Central memory CD4-positive, alpha-beta T cell (primary cell): Measurements from ENCODE around the gene UCMA.
"Not testable (repeated sequence)": the region's sequence is repeated elsewhere in the genome, so short reads cannot be mapped to it uniquely, and the experiment has no call there.

Experiments used
- DNase-seq: peaks from one replicate; pipeline ENCODE4 v3.0.0; 2022
- total RNA-seq, 3 experiments: gene quantifications; one replicate each; lab custom pipeline; 2026; lab: John Stamatoyannopoulos, UW

The UCMA gene, protein sequence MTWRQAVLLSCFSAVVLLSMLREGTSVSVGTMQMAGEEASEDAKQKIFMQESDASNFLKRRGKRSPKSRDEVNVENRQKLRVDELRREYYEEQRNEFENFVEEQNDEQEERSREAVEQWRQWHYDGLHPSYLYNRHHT
- total RNA-seq: 0 reads per million in 3 experiments

DNA sequence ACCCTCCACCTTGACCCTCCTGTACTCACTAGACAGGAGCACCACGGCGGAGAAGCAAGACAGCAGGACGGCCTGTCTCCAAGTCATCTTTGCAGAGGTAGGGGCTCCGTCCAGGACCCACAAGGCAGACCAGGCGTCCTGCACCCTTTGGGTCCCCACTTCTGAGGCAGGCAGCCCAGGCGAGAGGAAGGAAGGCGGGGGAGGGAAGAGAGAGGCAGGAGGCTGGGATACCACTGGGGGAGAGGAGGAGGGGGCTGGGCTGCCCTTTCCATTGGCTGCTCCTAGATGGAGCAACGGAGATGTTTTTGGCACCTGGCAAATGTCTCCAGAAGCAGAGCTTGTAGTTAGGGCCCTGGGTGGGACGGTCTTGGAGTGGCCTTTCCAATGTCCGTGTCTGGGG lies at the start of gene UCMA:
Gene UCMA (minus strand): TSS at position 203 of the 400 bp plus-strand sequence. CDS start 116 bp downstream, at position 87.
- no peak for DNase-seq

DNA sequence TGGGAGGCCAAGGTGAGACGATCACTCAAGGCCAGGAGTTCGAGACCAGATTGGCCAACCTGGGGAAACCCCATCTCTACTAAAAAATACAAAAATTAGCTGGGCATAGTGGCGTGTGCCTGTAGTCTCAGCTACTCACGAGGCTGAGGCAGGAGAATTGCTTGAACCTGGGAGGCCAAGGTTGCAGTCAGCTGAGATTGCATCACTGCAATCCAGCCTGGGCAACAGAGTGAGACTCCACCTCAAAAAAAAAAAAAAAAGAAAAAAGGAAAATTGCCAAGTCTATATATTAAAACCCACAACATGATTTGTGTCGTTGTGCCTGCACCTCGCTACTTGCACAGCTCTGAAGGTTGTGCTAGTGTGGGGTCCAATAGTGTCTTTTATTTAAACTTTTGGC lies 48.2 kb upstream of the UCMA start:
- not testable (repeated sequence) for DNase-seq

DNA sequence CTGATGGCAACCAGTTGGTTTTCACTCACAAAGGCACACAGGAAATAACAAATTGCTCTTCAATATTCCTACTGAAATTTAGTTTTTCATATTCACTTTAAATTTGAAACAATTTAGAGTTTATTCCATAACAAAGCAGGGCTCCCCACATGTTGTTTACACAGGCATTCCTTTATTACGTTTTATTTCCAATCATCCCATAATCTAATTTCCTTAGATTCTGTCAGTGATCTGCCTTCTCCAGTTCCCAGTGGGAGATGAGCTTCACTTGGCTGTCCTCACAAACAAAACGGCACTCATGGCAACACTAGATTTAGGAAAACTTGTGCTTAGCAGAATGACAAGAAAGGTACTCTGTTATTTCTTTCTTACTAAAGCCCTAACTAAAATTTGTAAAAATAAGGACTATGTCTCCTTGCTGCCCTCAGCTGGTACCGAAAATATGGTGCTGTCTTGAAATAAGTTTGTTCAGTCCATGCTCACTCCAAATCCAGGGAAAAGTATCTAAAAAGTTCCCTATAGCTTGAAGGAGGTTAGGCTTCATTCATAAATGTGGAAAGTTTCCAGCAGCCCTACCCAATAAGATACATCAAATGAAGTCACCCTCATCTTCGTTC lies 42.7 kb upstream of the UCMA start:
- no peak for DNase-seq

DNA sequence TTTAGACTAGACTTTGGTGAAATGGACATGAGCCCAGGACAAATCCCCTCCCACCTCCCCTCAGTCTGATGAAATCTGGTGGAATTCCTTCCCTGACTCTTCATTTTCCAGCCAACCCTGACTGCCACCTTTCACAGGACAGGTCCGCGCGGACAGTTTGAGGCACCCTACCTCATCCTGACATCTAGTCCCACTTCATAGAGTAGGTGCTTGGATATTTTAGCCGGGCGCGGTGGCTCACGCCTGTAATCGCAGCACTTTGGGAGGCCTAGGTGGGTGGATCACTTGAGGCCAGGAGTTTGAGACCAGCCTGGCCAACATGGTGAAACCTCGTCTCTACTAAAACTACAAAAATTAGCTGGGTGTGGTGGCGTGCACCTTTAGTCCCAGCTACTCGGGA lies 42.0 kb upstream of the UCMA start:
- not testable (repeated sequence) for DNase-seq

DNA sequence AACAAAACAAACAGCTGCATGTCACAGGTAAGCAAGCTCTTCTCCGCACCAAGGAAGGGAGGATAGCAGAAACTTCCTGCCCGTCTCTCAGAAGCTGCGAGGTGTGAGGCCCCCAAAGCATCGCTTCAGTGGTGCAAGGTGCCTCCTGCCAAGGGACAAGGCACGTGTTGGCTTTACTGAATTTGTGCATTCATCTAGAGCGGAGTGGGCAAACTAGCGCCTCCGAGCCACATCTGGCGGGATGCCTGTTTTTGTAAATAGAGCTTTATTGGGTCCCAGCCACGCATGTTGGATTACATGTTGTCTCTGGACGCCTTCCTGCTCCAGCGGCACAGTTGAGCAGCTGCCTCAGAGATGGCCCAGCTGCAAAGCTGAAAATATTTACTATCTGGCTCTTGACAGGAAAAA lies 38.0 kb upstream of the UCMA start:
- DNase-seq: no peak

DNA sequence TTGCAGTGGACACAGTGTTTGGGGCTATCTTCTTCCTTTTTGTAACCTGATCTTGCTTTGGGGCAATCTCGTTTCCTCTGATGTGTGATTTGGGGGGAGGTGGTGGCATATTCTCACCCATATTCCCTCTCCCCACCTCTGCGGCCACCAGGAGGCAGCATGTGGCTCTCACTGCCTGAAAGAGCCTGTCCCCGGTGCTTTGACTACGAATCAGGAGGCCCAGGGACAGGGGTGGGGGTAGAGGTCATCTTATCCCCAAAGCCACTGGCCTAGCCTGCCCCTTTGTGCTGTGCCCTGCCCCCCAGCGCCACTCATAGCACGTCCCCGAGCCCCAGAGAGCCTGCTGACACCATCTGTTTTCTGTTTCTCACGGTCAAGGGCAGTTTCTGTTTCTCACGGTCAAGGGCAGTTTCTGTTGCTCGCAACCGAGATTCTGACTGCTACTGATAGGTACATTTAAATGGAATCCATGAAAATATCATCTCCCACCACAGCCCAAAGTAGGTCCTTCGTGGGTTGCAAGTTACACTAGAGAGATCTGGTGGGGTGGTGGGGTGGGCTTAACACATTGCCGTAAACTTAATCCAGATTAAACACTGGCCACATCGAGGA lies 37.5 kb upstream of the UCMA start:
- DNase-seq: peak; percentile 42

DNA sequence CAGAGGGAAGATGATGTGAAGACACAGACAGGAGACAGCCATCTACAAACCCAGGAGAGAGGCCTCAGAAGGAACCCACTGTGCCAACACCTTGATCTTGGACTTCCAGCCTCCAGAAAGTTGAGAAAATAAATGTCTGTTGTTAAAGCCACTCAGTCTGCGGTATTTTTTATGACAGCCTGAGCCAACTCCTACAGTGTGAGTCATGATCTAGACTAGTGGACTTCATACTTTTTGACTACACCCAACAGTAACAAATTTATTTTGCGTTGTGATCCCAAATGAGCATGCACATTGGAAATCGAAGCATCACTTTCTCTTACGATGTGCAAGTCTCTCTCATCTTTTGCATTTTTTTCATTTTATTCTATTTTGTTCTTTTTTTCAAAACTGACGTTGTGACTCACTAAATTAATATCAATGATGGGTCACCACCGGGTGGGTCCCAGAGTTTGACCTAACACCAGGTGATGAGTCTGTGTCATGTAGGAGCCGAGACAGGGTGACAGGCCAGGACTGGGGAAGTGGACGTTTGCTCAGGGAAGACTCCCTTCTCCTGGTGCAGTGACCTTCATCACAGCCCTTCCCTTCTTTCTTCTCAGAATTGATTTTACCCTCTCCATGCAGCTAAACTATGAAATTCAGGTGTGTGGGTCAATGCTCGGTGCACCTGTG lies 36.8 kb upstream of the UCMA start:
- no peak for DNase-seq

DNA sequence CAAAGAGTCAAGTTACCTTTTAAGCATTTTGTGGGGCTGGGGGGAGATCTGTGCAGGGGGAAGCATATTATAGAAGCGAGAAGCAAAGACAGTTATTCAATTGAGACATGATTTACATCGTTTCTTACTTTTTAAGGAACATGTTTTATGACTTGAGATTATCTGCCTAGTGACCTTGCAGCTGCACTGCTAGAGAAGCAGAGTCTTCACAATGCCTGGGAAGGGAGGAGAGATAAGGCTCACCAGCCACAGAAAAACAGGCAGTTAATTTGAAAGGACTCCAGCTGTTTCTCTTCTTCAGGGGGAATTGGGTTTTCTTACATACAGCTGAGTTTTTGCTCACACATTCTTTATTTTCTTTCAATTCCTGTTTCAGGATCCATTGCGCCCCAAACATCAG lies 34.7 kb upstream of the UCMA start:
- no peak for DNase-seq

DNA sequence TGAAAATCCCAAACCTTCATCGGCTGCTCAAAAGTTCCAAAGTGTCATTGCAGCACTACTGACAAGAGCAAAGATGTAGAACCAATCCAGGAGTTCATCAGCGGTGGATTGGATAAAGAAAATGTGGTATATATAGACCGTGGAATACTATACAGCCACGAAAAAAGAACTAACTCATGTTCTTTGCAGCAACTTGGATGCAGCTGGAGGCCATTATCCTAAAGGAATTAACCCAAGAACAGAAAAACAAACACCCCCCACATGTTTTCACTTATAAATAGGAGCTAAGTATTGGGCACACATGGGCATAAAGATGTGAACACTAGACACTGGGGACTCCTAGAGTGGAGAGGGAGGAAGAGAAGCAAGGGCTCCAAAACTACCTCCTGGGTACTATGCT lies 34.1 kb upstream of the UCMA start:
- DNase-seq: no peak

DNA sequence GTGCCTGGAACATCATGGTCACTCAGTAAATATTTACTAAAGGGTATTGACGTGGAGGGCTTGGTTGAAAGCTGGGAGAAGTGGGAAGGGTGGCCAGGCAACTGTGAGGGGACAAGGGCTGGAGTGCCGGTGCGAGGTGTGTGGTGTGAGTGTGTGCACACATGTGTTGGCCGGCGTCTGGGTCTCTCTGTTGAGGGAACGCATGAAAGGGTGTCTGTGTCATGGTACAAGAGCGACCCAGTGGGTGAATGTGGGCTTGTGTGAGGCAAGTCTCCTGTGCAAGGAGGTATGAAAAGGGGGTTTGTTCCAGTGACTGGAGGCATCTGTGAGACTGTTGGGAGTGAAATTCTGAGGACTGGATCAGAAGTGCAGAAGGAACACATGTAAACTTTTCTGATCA lies 29.4 kb upstream of the UCMA start:
- no peak for DNase-seq

DNA sequence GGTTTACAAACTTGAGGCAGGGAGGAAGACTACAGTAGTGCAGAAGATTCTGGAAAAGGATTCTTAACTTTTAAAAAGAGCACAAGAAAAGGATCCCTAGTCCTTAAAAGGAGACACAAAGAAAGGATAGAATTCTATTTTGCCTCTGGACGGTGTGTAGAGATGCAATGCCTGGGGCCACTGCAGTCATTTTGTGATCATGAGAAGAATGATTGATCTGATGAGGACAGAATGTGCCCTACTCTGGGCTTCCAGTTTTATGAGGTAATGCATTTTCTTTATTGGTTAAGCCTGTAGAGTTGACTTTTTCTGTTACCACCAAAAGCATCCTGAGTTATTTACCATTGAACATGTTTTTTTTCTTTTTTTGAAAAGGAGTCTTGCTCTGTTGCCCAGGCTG lies 28.3 kb upstream of the UCMA start:
- no peak for DNase-seq

DNA sequence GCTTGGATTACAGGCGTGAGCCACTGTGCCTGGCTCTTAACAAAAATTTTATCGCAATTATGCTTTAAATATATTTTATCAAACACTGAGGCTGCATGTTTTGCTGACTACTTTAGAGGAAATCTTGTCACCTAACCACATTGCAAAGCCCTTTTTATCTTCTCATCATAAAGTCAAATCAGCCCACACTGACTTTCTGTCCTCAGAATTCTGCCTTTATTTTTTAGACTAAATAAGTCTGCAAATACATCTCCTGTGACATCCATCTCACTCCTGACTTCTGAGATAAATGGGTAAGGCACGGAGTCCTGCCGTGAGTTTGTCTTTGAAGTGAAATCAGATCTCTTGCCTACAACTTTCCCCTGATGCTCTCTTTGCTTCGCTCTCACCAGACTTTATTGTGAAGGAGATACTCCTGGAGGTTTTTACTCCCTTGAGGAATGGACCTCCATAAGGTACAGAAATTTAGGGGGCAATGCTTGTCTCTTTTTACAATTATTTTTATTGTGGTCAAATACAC lies 23.5 kb upstream of the UCMA start:
- DNase-seq: no peak

DNA sequence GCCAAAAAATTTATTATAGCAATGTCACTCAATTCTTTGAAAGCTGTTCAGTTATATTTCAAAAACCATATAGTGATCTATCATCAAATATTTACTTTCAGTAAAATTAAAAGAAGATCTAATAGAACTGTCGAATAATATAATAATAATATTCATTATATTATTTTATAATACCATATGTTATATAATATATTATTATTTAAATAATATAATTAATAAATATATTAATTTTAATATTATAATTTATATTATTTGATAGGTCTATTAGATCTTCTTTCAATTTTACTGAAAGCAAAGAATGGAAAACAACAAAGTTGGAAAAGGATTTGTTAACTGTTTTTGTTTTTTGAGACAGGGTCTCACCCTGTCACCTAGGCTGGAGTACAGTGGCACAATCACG lies 22.5 kb upstream of the UCMA start:
- DNase-seq: no peak

DNA sequence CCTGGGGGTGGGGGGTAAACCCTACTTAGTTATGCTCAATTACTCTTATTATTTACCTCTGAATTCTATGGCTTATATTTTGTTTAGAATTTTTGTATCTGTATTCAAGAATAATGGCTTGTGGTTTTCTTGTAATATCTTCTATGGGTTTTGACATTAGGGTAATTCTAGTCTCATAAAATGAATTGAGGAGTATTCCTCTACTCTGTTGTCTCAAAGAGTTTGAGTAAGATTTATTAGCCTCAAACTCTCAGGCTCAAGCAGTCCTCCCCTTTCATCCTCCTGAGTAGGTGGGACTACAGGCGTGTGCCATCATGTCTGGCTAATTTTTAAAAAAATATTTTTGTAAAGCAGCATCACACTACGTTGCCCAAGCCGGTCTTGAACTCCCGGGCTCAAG lies 19.6 kb upstream of the UCMA start:
- DNase-seq: no peak

DNA sequence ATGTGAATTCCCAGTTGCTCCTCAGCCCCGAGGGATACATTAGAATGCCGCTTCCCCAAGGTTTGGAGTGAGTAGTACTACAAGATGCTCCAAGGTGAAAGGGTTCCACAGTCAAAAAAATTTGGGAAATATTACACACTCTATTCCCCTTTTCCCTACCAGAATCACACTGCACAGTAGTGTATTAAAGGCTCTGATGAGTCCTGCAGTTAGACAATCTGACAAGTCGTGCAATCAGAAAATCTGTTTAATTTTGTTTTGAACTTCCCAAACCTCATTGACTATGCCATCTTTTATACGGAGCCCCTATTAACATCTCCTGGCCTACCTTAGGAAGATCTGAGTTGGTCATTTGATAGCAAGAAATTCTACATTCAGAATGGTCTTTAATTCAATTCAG lies 13.6 kb upstream of the UCMA start:
- no peak for DNase-seq

DNA sequence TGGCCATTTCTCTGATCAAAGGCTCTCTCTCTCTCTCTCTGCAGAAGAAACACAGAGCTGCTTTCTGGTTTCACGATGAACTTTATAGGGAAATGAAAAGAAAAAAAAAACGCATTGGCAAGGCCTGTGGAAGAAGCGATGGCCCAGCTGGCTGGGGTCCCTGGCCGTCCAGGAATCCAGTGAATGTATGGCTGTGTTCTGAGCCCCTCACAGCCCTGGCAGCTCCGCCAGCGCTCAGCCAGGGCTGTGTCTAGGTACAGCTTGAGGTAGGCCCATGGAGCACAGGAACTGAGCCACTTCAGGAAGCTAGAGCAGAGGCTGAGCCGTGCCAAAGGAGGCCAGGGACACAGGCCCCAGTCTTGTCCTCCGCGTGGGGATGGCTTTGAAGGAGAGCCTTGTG lies 13.1 kb upstream of the UCMA start:
- no peak for DNase-seq

DNA sequence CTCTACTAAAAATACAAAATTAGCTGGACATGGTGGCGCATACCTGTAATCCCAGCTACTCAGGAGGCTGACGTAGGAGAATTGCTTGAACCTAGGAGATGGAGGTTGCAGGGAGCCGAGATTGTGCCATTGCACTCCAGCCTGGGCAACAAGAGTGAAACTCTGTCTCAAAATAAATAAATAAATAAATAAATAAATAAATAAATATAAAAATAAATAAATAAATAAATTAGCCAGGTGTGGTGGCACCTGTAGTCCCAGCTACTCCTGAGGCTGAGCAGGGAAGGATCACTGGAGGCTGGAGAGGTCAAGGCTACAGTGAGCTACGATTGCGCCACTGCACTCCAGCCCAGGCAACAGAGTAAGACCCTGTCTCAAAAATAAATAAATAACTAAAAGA lies 8.1 kb upstream of the UCMA start:
- DNase-seq: not testable (repeated sequence)

DNA sequence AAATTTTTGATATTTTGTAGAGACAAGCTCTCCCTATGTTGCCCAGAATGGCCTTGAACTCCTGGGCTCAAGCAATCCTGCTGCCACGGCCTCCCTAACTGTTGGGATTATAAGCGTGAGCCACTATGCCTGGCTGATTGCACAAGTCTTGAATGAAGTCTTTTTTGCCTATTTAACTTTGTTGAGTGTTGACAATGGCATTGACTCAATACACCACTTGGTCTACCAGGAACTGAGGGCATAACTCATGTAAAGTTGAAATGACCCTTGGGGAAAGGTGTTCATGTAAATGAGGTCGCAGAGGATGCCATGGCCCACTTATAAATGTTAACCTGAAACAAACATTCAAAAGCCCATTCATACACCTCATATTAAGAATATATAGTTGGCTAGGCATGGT lies 7.4 kb upstream of the UCMA start:
- no peak for DNase-seq

DNA sequence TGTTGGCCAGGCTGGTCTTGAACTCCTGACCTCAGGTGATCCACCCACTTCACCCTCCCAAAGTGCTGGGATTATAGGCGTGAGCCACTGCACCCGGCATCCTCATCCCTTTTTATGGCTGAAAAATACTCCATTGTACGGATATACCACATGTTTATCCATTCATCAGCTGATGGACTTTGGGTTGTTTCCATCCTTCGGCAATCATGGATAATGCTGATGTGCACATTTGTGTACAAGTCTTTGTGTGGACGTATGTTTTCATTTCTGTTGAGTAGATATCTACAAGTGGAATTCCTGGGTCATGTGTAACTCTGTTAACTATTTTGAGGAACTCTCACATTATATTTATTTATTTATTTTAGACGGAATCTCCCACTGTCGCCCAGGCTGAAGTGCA lies 5.7 kb upstream of the UCMA start:
- DNase-seq: no peak

DNA sequence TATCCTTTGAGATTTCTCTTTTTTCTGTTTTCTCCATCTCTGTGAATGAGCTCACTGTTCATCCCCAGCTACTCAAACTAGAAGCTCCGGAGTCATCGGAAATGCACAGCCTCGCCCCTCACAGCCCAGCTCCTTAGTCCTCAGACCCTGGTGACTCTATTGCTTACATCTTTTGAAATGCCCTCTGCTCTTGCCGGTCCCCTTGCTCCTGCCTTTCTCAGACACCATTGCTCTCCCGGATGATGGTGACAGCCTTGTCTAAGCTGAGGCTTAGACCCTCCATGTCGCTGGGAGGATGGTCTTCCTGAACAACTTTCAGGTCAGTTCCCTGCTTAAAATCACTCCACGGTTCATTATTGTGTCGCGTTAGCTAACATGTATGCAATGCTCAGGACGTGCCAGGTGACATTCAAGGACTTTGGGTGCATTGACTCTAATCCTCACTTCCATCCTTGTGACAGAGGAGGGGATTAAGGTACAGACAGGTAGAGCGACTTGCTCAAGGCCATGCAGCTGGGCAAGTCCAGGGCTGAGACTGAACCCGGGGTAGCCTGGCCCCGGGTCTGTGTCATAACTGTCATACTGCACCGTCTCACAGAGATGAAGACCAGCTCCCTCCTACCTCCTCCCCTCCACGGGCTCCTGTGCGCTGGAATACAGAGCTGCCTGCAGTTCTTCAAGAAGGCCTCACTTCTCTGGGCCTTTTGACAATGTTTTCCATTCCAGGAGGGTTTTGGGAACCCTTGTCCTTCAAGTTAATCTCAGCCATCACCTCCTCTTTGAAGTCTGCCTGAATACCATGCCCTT lies 4.3 kb upstream of the UCMA start:
- DNase-seq: no peak

DNA sequence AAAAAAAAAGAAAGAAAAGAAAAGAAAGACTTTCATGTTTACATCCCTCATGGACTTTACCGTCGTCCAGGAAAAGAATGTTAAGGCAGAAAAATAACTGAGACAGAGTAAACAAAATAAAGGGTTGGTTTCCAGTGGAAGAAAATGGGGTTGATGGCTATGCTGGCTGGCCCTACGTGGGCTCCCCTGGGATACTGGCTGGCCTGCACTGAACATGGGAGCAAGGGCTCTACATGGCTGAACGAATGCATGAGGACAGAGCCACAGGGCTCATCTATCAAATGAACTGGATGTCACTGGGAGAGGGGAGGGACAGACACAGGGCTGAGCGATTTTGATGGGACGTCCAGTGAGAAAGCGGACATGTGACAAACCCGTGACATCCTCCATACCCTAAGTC lies 2.5 kb upstream of the UCMA start:
- no peak for DNase-seq

DNA sequence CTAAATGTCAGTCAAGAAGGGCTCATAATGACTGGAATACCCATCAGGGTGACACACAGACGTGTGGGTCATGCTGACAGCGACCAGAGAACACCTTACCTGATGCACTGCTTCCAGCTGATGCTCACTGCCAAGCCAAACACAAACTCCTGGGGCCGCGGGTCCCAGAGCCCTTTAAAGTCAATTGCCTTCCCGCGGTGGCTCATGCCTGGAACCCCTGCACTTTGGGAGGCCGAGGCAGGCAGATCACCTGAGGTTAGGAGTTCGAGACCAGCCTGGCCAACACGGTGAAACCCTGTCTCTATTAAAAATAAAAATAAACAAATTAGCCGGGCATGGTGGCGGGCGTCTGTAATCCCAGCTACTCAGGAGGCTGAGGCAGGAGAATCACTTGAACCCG lies 562 bp upstream of the UCMA start:
- DNase-seq: not testable (repeated sequence)

DNA sequence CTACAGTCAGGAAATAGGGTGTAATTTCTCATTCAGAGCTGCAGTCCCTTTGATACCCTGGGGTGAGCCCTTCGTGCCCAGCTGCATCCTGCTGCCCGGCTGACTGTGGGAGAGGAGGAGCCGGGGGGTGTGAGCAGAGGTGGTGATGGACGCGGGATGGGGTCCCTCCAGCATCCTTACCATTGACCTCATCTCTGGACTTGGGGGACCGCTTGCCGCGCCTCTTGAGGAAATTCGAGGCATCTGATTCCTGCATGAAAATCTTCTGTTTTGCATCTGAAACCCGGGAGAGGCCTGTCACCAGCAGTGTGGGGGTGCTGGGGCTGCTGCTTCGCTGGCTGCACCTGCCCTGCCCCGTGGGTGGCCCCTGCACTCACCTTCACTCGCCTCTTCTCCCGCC lies 816 bp downstream of the UCMA start:
- no peak for DNase-seq
